H1 (cell line): ENCODE data around the gene LPAR2. TPM values are rescaled to one million over a fixed set of nuclear protein-coding genes. Genes with fewer than 3 reads are reported as not detected.

Source experiments
- CTCF ChIA-PET: fragments of 300-600 bp; sonication (Branson Sonifier 250); formaldehyde crosslinking; loops from one replicate; lab custom pipeline; 2021; ENCODE audit not compliant: partially characterized antibody; lab: Charles Lee
- POLR2A ChIA-PET: fragments of 300-600 bp; sonication (Branson Sonifier 250); formaldehyde crosslinking; loops from one replicate; lab custom pipeline; 2021; ENCODE audit warnings: inconsistent platforms; ENCODE audit not compliant: partially characterized antibody; lab: Charles Lee
- DNase-seq, 2 experiments: peaks; one replicate each; pipeline versions ENCODE4 v3.0.0 to v3.0.0-alpha.2; 2010 to 2022; ENCODE audit warnings: low spot score in 2 of 2, low read depth in 1 of 2, mixed read lengths in 1 of 2
- FAIRE-seq: peaks from 2 replicates; lab custom pipeline; 2011; peaks lifted over from hg19 to GRCh38; lab: Jason Lieb, UNC
- H2AFZ ChIP-seq: 2 replicates; pipeline ENCODE4 v1.8.1; 2012; ENCODE audit warnings: low read length, inconsistent platforms
- H2AK5ac ChIP-seq: 2 replicates; pipeline ENCODE4 v1.6.1; 2013; ENCODE audit warnings: low read depth, low read length
- H2BK120ac ChIP-seq: replicated peaks from 2 replicates; pipeline ENCODE3; 2013; ENCODE audit warnings: low read depth, low read length, inconsistent platforms
- H2BK12ac ChIP-seq: 2 replicates; pipeline ENCODE4 v1.6.1; 2013; ENCODE audit warnings: low read depth, low read length
- H2BK15ac ChIP-seq: 2 replicates; pipeline ENCODE4 v1.6.1; 2013; ENCODE audit warnings: low read length
- H2BK20ac ChIP-seq: 2 replicates; pipeline ENCODE4 v1.6.1; 2013; ENCODE audit warnings: low read length
- H2BK5ac ChIP-seq: 2 replicates; pipeline ENCODE4 v1.6.1; 2013; ENCODE audit warnings: low read depth, low read length
- H3K14ac ChIP-seq: 2 replicates; pipeline ENCODE4 v1.6.1; 2013; ENCODE audit warnings: inconsistent platforms; ENCODE audit not compliant: insufficient read length
- H3K18ac ChIP-seq: 2 replicates; pipeline ENCODE4 v1.6.1; 2013; ENCODE audit warnings: low read length; ENCODE audit errors: extremely low read depth
- H3K23ac ChIP-seq: 2 replicates; pipeline ENCODE4 v1.6.1; 2013; ENCODE audit warnings: inconsistent platforms; ENCODE audit not compliant: insufficient read length
- H3K23me2 ChIP-seq: 2 replicates; pipeline ENCODE4 v1.6.1; 2013; ENCODE audit warnings: low read depth, low read length
- H3K27ac ChIP-seq: 2 replicates; pipeline ENCODE4 v1.6.1; 2011; ENCODE audit warnings: low read depth, low read length, inconsistent platforms
- H3K27me3 ChIP-seq, 4 experiments: replicated peaks in 1 of 4; 1 replicate in 1 of 4; 2 replicates in 3 of 4; pipeline versions ENCODE4 v1.6.1 to v1.8.1; 2011 to 2013; ENCODE audit warnings: low read length in 3 of 4, mild to moderate bottlenecking in 3 of 4, inconsistent platforms in 2 of 4, mixed read lengths in 2 of 4, moderate library complexity in 1 of 4; ENCODE audit not compliant: control insufficient read depth in 3 of 4, insufficient read depth in 3 of 4; ENCODE audit errors: extremely low read depth in 1 of 4
- H3K36me3 ChIP-seq, 4 experiments: 2 replicates each; pipeline versions ENCODE4 v1.6.1 to v1.8.1; 2011 to 2013; ENCODE audit warnings: mild to moderate bottlenecking in 4 of 4, low read length in 3 of 4, moderate library complexity in 2 of 4, control low read depth in 1 of 4, inconsistent platforms in 1 of 4; ENCODE audit not compliant: insufficient read depth in 4 of 4, control insufficient read depth in 2 of 4
- H3K4ac ChIP-seq: replicated peaks from 2 replicates; pipeline ENCODE3; 2013; ENCODE audit warnings: low read length, low read depth, mixed read lengths, inconsistent platforms; ENCODE audit not compliant: insufficient read length
- H3K4me1 ChIP-seq, 4 experiments: replicated peaks in 1 of 4; 1 replicate in 1 of 4; 2 replicates in 3 of 4; pipeline versions ENCODE4 v1.6.1 to v1.8.1; 2011 to 2013; ENCODE audit warnings: low read length in 3 of 4, inconsistent platforms in 2 of 4, mixed read lengths in 1 of 4; ENCODE audit not compliant: insufficient read depth in 4 of 4, control insufficient read depth in 3 of 4
- H3K4me2 ChIP-seq, 2 experiments: 2 replicates each; pipeline versions ENCODE4 v1.6.1 to v1.8.1; 2011 to 2013; ENCODE audit warnings: low read depth in 2 of 2, low read length in 2 of 2, control low read depth in 1 of 2, inconsistent platforms in 1 of 2, mild to moderate bottlenecking in 1 of 2; ENCODE audit not compliant: insufficient read depth in 1 of 2
- H3K4me3 ChIP-seq, 4 experiments: fragments of 200-600, 300-600 bp in 1 of 4; sonication (generic), shearing (Covaris generic), sonication (Bioruptor Twin) in 1 of 4; 2 replicates each; pipeline versions ENCODE4 v1.5.1 to v1.8.1; 2011 to 2016; ENCODE audit warnings: low read length in 4 of 4, low read depth in 3 of 4, control low read depth in 2 of 4, inconsistent platforms in 2 of 4, mild to moderate bottlenecking in 2 of 4, mixed read lengths in 1 of 4, moderate library complexity in 1 of 4; ENCODE audit not compliant: insufficient read depth in 2 of 4; ENCODE audit errors: extremely low read depth in 1 of 4
- H3K56ac ChIP-seq: replicated peaks from 2 replicates; pipeline ENCODE3; 2013; ENCODE audit warnings: low read depth, mild to moderate bottlenecking, mixed read lengths, low read length, inconsistent platforms; ENCODE audit not compliant: insufficient read length
- H3K79me1 ChIP-seq: 2 replicates; pipeline ENCODE4 v1.6.1; 2013; ENCODE audit warnings: low read depth, low read length, control low read depth
- H3K79me2 ChIP-seq, 2 experiments: 2 replicates each; pipeline versions ENCODE4 v1.6.1 to v1.8.1; 2012 to 2013; ENCODE audit warnings: low read length in 2 of 2, mild to moderate bottlenecking in 2 of 2, inconsistent platforms in 1 of 2; ENCODE audit not compliant: insufficient read depth in 2 of 2, control insufficient read depth in 1 of 2
- H3K9ac ChIP-seq, 4 experiments: replicated peaks in 1 of 4; 1 replicate in 1 of 4; 2 replicates in 3 of 4; pipeline versions ENCODE4 v1.6.1 to v1.8.1; 2011 to 2013; ENCODE audit warnings: low read depth in 3 of 4, low read length in 3 of 4, control low read depth in 2 of 4, mild to moderate bottlenecking in 2 of 4, moderate library complexity in 2 of 4, inconsistent platforms in 1 of 4; ENCODE audit errors: extremely low read depth in 1 of 4
- H3K9me3 ChIP-seq, 2 experiments: 2 replicates each; pipeline versions ENCODE4 v1.6.1 to v1.8.1; 2012 to 2013; ENCODE audit warnings: mild to moderate bottlenecking in 2 of 2, moderate library complexity in 2 of 2, control low read depth in 1 of 2, inconsistent platforms in 1 of 2, low read depth in 1 of 2, low read length in 1 of 2, mixed read lengths in 1 of 2; ENCODE audit not compliant: insufficient read depth in 2 of 2
- H4K20me1 ChIP-seq, 2 experiments: replicated peaks in 1 of 2; 2 replicates each; pipeline versions ENCODE3 to v1.8.1; 2011 to 2013; ENCODE audit warnings: inconsistent platforms in 2 of 2, low read length in 2 of 2, mild to moderate bottlenecking in 1 of 2; ENCODE audit not compliant: insufficient read depth in 2 of 2, control insufficient read depth in 1 of 2
- H4K5ac ChIP-seq: 2 replicates; pipeline ENCODE4 v1.6.1; 2013; ENCODE audit warnings: low read length, low read depth, mixed read lengths, inconsistent platforms; ENCODE audit not compliant: insufficient read length
- H4K8ac ChIP-seq: 2 replicates; pipeline ENCODE4 v1.8.0; 2013; ENCODE audit warnings: mild to moderate bottlenecking, moderate library complexity, low read length, inconsistent platforms; ENCODE audit not compliant: insufficient read depth; ENCODE audit errors: extremely low read depth
- H4K91ac ChIP-seq: replicated peaks from 2 replicates; pipeline ENCODE3; 2013; ENCODE audit warnings: low read length, mixed read lengths, inconsistent platforms; ENCODE audit not compliant: insufficient read length
- BCL11A ChIP-seq, 2 experiments: IDR thresholded peaks; one replicate each; pipeline ENCODE4 v1.6.1; 2011; ENCODE audit warnings: low read depth in 2 of 2, low read length in 2 of 2, mild to moderate bottlenecking in 2 of 2
- CBX5 ChIP-seq: fragments of 300-800, 300-1000 bp; sonication (generic); IDR thresholded peaks from 2 replicates; pipeline ENCODE4 v1.7.1; 2016; ENCODE audit warnings: antibody characterized with exemption, low read length, low read depth
- CEBPB ChIP-seq: IDR thresholded peaks from 2 replicates; pipeline ENCODE4 v1.6.1; 2012; ENCODE audit warnings: low read depth, low read length
- EGR1 ChIP-seq: IDR thresholded peaks from 2 replicates; pipeline ENCODE4 v1.6.1; 2011; ENCODE audit warnings: low read depth, low read length, borderline replicate concordance
- EZH2 ChIP-seq: fragments of 200-600 bp; sonication (generic); IDR thresholded peaks from 2 replicates; pipeline ENCODE4 v1.7.1; 2012; ENCODE audit warnings: low read depth, mild to moderate bottlenecking, moderate library complexity, low read length, inconsistent platforms; ENCODE audit not compliant: severe bottlenecking
- MAFK ChIP-seq: IDR thresholded peaks from 2 replicates; pipeline ENCODE4 v1.6.1; 2012; ENCODE audit warnings: low read depth, mild to moderate bottlenecking, improper control_type of control experiment, low read length
- NANOG ChIP-seq: IDR thresholded peaks from 2 replicates; pipeline ENCODE4 v1.6.1; 2011; ENCODE audit warnings: low read length, low read depth, mild to moderate bottlenecking, inconsistent platforms; ENCODE audit not compliant: insufficient read depth, poor library complexity, severe bottlenecking
- RAD21 ChIP-seq, 2 experiments: IDR thresholded peaks in 1 of 2; conservative IDR thresholded peaks in 1 of 2; 2 replicates each; pipeline ENCODE4 v1.6.1; 2011; ENCODE audit warnings: low read depth in 2 of 2, low read length in 2 of 2, improper control_type of control experiment in 1 of 2, inconsistent platforms in 1 of 2, mild to moderate bottlenecking in 1 of 2, moderate library complexity in 1 of 2
- SAP30 ChIP-seq: fragments of 300-600 bp; sonication (generic); IDR thresholded peaks from 2 replicates; pipeline ENCODE4 v1.7.1; 2012; ENCODE audit warnings: low read length, moderate library complexity, mild to moderate bottlenecking, inconsistent platforms; ENCODE audit not compliant: insufficient read depth, insufficient replicate concordance
- SIX5 ChIP-seq: IDR thresholded peaks from 2 replicates; pipeline ENCODE4 v1.6.1; 2011; ENCODE audit warnings: mild to moderate bottlenecking, low read depth, low read length
- SP1 ChIP-seq: IDR thresholded peaks from 2 replicates; pipeline ENCODE4 v1.6.1; 2011; ENCODE audit warnings: low read depth, low read length
- SP4 ChIP-seq: IDR thresholded peaks from 2 replicates; pipeline ENCODE4 v1.6.1; 2012; ENCODE audit warnings: low read length, inconsistent platforms
- TCF12 ChIP-seq: IDR thresholded peaks from 2 replicates; pipeline ENCODE4 v1.6.1; 2011; ENCODE audit warnings: low read depth, mild to moderate bottlenecking, low read length
- WGBS, 2 experiments: shearing (Covaris generic) in 1 of 2; methylation state at CpG; one replicate each; pipeline versions ENCODE4 v1.1.6 to v1.1.7; 2013 to 2015; ENCODE audit warnings: low lambda C conversion rate in 2 of 2, mixed read lengths in 2 of 2, inconsistent platforms in 1 of 2, low coverage in 1 of 2, missing lambda C conversion rate in 1 of 2; ENCODE audit not compliant: insufficient replicate concordance in 2 of 2, insufficient coverage in 1 of 2, insufficient read length in 1 of 2; ENCODE audit errors: extremely low coverage in 1 of 2, missing lambda C conversion rate in 1 of 2; 5-methylcytosine and 5-hydroxymethylcytosine counted together
- polyA plus RNA-seq, 7 experiments: library from polyadenylated mRNA; depleted of rRNA in 3 of 7; stranded (reverse) in 5 of 7; unstranded in 2 of 7; fragments of >200 nt in 5 of 7; fragments of 200-250 nt in 2 of 7; gene quantifications; 1 replicate in 5 of 7; 2 replicates in 1 of 7; 4 replicates in 1 of 7; pipeline versions ENCODE4 v1.2.1 to v1.2.3, GENCODE V29; 2011 to 2013; ENCODE audit warnings: missing spikeins in 2 of 7, mixed read lengths in 2 of 7
- total RNA-seq: library from RNA; stranded (reverse); fragmentation: NEBNext Ultra II Directional; extraction: Animal tissue kit (Norgen Biotek cat#: 25700); gene quantifications from 2 replicates; pipeline ENCODE4 v1.2.1, GENCODE V29; 2021

Gene LPAR2
- total and polyA plus RNA-seq, 2 of the 8 experiments (the other 6 are each of a cell fraction or from before 2014, with no cell fraction given): 47.6 to 70.2 TPM

GRCh38 chr19:19644054-19644388, 16.0 kb upstream of the LPAR2 start:
- Histone ChIP-seq H2BK20ac (no peak overlapping the region), H3K4me3 (peak overlapping the region in 1 of 4 experiments; percentile 81; a peak in 4 of 8 replicates), H3K4ac (no peak overlapping the region), H3K79me1 (no peaks in the 10 kb centered on the region), H2BK5ac (peak overlapping the region; percentile 71; the same call in 1 of the 2 replicates), H3K9me3 (no peaks in the 10 kb centered on the region), H3K23me2 (peaks cover 4% of the 10 kb centered on the region; the same call in 1 of the 2 replicates), H3K27me3 (no peaks in the 10 kb centered on the region), H2AFZ (no peak overlapping the region), H3K27ac (no peak overlapping the region), H3K23ac (no peak overlapping the region), H3K14ac (no peak overlapping the region), H2AK5ac (no peak overlapping the region), H2BK120ac (no peak overlapping the region), H4K8ac (peak overlapping the region; percentile 97; the same call in 1 of the 2 replicates), H3K79me2 (no peaks in the 10 kb centered on the region), H3K4me1 (peaks cover 0 to 3% (median 2%) of the 10 kb centered on the region in 4 experiments; a peak in 2 of 7 replicates), H2BK15ac (no peak overlapping the region), H3K18ac (no peak overlapping the region), H4K91ac (no peak overlapping the region), H2BK12ac (0 out of 2 replicates have a peak overlapping the region, but pooled peaks have one; percentile 17), H3K56ac (no peak overlapping the region), H4K20me1 (peaks cover 3 to 5% of the 10 kb centered on the region in 2 experiments), H4K5ac (no peak overlapping the region), H3K36me3 (peaks cover 10 to 31% (median 23%) of the 10 kb centered on the region in 4 experiments), H3K9ac (no peak overlapping the region), H3K4me2 (peak overlapping the region; percentile 72 to 85; a peak in 1 of 4 replicates)
- 54% methylated on average over 5 of the region's 5 CpGs; no CpG with 5 or more reads in 1 of the 2 experiments for WGBS, 2 experiments
- TF ChIP-seq CBX5 (no peak), CEBPB (no peak), SP1 (no peak), SAP30 (no peak), SP4 (no peak), SIX5 (no peak), EZH2 (no peak), RAD21 (IDR thresholded peaks at IDR 0.05 in 1 of 2, conservative IDR thresholded peaks at IDR 0.05 in 1 of 2; ENCODE audit: low read depth in 2 of 2, low read length in 2 of 2) (no peak), EGR1 (no peak), TCF12 (no peak), MAFK (no peak), NANOG (no peak), BCL11A (IDR thresholded peaks at IDR 0.05; ENCODE audit: low read depth in 2 of 2, low read length in 2 of 2) (no peak)
- ChIA-PET CTCF (interaction anchor here (0.7 to 3.1 kb wide), 23 partner anchors 10 to 247 kb away, joined by 3 to 44 read pairs (median 4); no protein-coding TSS in a partner anchor), POLR2A (interaction anchor here (0.7 to 2.5 kb wide), 17 partner anchors 9 to 114 kb away, joined by 3 to 13 read pairs (median 4); partner anchors contain the start of gene LPAR2)
- no peak for DNase-seq
- no peak for FAIRE-seq
